HEK293 (cell line): ENCODE measurements around the gene HGS.

ENCODE experiments used
- CTCF ChIA-PET: fragments of 350-600 bp; formaldehyde crosslinking; extraction: SDS; loops from one replicate; lab custom pipeline; 2021; ENCODE audit warnings: antibody characterized with exemption; lab: Yijun Ruan, JAX
- POLR2A ChIA-PET: fragments of 300-600 bp; formaldehyde crosslinking; extraction: SDS; loops from one replicate; lab custom pipeline; 2020; ENCODE audit warnings: antibody characterized with exemption, inconsistent platforms; lab: Yijun Ruan, JAX
- H3K27ac ChIP-seq: fragments of 200-500 bp; sonication (Bioruptor generic); 2 replicates; pipeline ENCODE4 v1.5.1; 2014; ENCODE audit warnings: low read depth, low read length, control low read depth, inconsistent platforms; ENCODE audit errors: extremely low read depth
- H3K36me3 ChIP-seq, 2 experiments: fragments of 200-500 bp in 1 of 2; sonication (Bioruptor generic) in 1 of 2; 1 replicate in 1 of 2; 2 replicates in 1 of 2; pipeline ENCODE4 v1.5.1; 2014 to 2017; ENCODE audit warnings: inconsistent platforms in 2 of 2, low read length in 2 of 2; ENCODE audit not compliant: control insufficient read depth in 2 of 2, insufficient read depth in 1 of 2
- H3K4me1 ChIP-seq: fragments of 200-500 bp; sonication (Bioruptor generic); 2 replicates; pipeline ENCODE4 v1.5.1; 2014; ENCODE audit warnings: mild to moderate bottlenecking, low read length, inconsistent platforms; ENCODE audit not compliant: control insufficient read depth, insufficient read depth
- H3K4me3 ChIP-seq: 2 replicates; pipeline ENCODE4 v1.5.1; 2011; ENCODE audit warnings: low read depth, mild to moderate bottlenecking, control low read depth, low read length, moderate library complexity
- H3K9me3 ChIP-seq: fragments of 200-500 bp; sonication (Bioruptor generic); 2 replicates; pipeline ENCODE4 v1.5.1; 2014; ENCODE audit warnings: low read depth, low read length, inconsistent platforms; ENCODE audit not compliant: control insufficient read depth, insufficient read depth
- GLIS1 ChIP-seq: fragments of 450-650 bp; formaldehyde crosslinking; IDR thresholded peaks from 2 replicates; pipeline ENCODE4 v1.5.1; 2016; ENCODE audit warnings: missing biosample characterization, missing genetic modification characterization
- GLIS2 ChIP-seq: fragments of 450-650 bp; formaldehyde crosslinking; IDR thresholded peaks from 2 replicates; pipeline ENCODE4 v1.5.1; 2016; ENCODE audit warnings: missing biosample characterization, missing genetic modification characterization
- HOXA7 ChIP-seq: sonication (generic); formaldehyde crosslinking; IDR thresholded peaks from 2 replicates; pipeline ENCODE4 v1.8.1; 2022; ENCODE audit warnings: missing genetic modification reagents, borderline replicate concordance
- KLF10 ChIP-seq: fragments of 450-650 bp; IDR thresholded peaks from 2 replicates; pipeline ENCODE4 v1.5.1; 2018; ENCODE audit warnings: missing biosample characterization, mild to moderate bottlenecking, missing genetic modification characterization
- KLF17 ChIP-seq: fragments of 450-650 bp; formaldehyde crosslinking; IDR thresholded peaks from 2 replicates; pipeline ENCODE4 v1.5.1; 2016; ENCODE audit warnings: missing biosample characterization, missing genetic modification characterization
- PATZ1 ChIP-seq: fragments of 450-650 bp; formaldehyde crosslinking; IDR thresholded peaks from 2 replicates; pipeline ENCODE4 v1.5.1; 2016; ENCODE audit warnings: missing biosample characterization, missing genetic modification characterization
- SP7 ChIP-seq: fragments of 450-650 bp; formaldehyde crosslinking; IDR thresholded peaks from 2 replicates; pipeline ENCODE4 v1.5.1; 2016; ENCODE audit warnings: missing biosample characterization, missing genetic modification characterization
- TSHZ1 ChIP-seq: fragments of 450-650 bp; formaldehyde crosslinking; IDR thresholded peaks from 2 replicates; pipeline ENCODE4 v1.5.1; 2016; ENCODE audit warnings: missing biosample characterization, missing genetic modification characterization, borderline replicate concordance
- ZBTB20 ChIP-seq: fragments of 450-650 bp; formaldehyde crosslinking; IDR thresholded peaks from 2 replicates; pipeline ENCODE4 v1.5.1; 2016; ENCODE audit warnings: missing biosample characterization, missing genetic modification characterization
- ZIC2 ChIP-seq: fragments of 450-650 bp; formaldehyde crosslinking; IDR thresholded peaks from 2 replicates; pipeline ENCODE4 v1.5.1; 2016; ENCODE audit warnings: missing biosample characterization, missing genetic modification characterization
- ZNF140 ChIP-seq: fragments of 450-650 bp; formaldehyde crosslinking; IDR thresholded peaks from 2 replicates; pipeline ENCODE4 v1.5.1; 2016; ENCODE audit warnings: missing biosample characterization, missing genetic modification characterization
- ZNF335 ChIP-seq: fragments of 450-650 bp; formaldehyde crosslinking; conservative IDR thresholded peaks from 2 replicates; pipeline ENCODE4 v1.5.1; 2016; ENCODE audit warnings: missing biosample characterization, missing genetic modification characterization
- ZNF423 ChIP-seq: fragments of 450-650 bp; formaldehyde crosslinking; IDR thresholded peaks from 2 replicates; pipeline ENCODE4 v1.5.1; 2016; ENCODE audit warnings: missing biosample characterization, missing genetic modification characterization
- ZNF544 ChIP-seq: fragments of 450-650 bp; formaldehyde crosslinking; IDR thresholded peaks from 2 replicates; pipeline ENCODE4 v1.5.0; 2017; ENCODE audit warnings: missing biosample characterization, missing genetic modification characterization
- ZNF830 ChIP-seq: fragments of 450-650 bp; IDR thresholded peaks from 2 replicates; pipeline ENCODE4 v1.5.0; 2018; ENCODE audit warnings: missing biosample characterization, missing genetic modification characterization, low read depth, mild to moderate bottlenecking, moderate library complexity
- ZSCAN23 ChIP-seq: fragments of 450-650 bp; formaldehyde crosslinking; IDR thresholded peaks from 2 replicates; pipeline ENCODE4 v1.5.1; 2016; ENCODE audit warnings: missing biosample characterization, missing genetic modification characterization
- TF ChIP-seq, protein P1 (sequence below): fragments of 450-650 bp; formaldehyde crosslinking; IDR thresholded peaks from 2 replicates; pipeline ENCODE4 v1.5.1; 2016; ENCODE audit warnings: missing biosample characterization, missing genetic modification characterization
- TF ChIP-seq, protein P2 (sequence below): fragments of 450-650 bp; formaldehyde crosslinking; IDR thresholded peaks from 2 replicates; pipeline ENCODE4 v1.5.0; 2017; ENCODE audit warnings: missing biosample characterization, missing genetic modification characterization, borderline replicate concordance
- TF ChIP-seq, protein P3 (sequence below): fragments of 450-650 bp; formaldehyde crosslinking; IDR thresholded peaks from 2 replicates; pipeline ENCODE4 v1.5.1; 2016; ENCODE audit warnings: missing biosample characterization, missing genetic modification characterization

The HGS gene

DNA sequence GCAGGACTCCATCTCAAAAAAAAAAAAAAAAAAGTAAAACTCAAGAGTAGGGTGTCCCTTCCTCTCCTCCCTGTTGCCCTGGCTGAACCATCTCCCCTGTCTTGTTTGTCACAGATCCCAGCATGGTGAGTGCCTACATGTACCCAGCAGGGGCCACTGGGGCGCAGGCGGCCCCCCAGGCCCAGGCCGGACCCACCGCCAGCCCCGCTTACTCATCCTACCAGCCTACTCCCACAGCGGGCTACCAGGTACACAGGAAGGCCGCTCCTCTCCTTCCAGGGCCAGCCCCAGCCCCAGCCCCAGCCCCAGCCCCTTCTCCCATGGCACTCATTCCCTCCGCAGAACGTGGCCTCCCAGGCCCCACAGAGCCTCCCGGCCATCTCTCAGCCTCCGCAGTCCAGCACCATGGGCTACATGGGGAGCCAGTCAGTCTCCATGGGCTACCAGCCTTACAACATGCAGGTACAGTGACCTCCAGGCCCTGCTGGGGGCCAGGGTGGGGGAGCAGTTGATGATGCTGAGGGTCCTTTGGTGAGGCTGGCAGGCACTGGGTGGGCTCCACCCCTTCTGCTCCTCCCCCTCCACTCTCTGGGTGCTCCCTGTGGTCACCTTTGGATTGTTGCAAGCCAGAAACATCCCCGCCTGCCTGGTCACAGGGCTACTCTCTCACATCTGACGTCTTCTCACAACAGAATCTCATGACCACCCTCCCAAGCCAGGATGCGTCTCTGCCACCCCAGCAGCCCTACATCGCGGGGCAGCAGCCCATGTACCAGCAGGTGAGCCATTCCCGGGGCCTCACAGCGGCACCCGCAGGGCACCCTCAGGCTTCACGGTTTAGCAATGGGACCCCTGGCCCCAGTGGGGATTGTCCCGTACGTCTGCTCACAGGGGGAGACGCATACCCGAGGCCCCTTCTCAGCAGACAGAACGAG is 16.8 kb downstream of the HGS start:
- POLR2A ChIA-PET = interaction anchor here (0.5 to 4.0 kb wide), 7 partner anchors 11 to 25 kb away, joined by 3 to 109 read pairs (median 4); partner anchors contain the start of genes ARL16, HGS and SLC25A10
- no peak overlapping the region for H3K4me3 ChIP-seq
- TF ChIP-seq PATZ1 (no peak), HOXA7 (CRISPR knock-in tag) (no peak), GLIS1 (tag by site-specific recombination) (peak; percentile 5; the same call in 1 of the 2 replicates), GLIS2 (tag by site-specific recombination) (peak; percentile 66), ZIC2 (tag by site-specific recombination) (peak; percentile 90), SP7 (tag by site-specific recombination) (0 out of 2 replicates have a peak, but pooled peaks have one; percentile 7), ZNF830 (no peak), ZNF140 (tag by site-specific recombination) (no peak), ZNF423 (peak; percentile 39; the same call in 1 of the 2 replicates)
- TF ChIP-seq, protein P1, sequence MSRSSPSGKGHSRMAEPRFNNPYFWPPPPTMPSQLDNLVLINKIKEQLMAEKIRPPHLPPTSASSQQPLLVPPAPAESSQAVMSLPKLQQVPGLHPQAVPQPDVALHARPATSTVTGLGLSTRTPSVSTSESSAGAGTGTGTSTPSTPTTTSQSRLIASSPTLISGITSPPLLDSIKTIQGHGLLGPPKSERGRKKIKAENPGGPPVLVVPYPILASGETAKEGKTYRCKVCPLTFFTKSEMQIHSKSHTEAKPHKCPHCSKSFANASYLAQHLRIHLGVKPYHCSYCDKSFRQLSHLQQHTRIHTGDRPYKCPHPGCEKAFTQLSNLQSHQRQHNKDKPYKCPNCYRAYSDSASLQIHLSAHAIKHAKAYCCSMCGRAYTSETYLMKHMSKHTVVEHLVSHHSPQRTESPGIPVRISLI = no peak
- CTCF ChIA-PET = interaction anchor here (0.9 kb wide), 1 partner anchor 16 kb away, joined by 4 read pairs; the partner anchor contains the start of genes ARL16 and HGS
- peaks cover 6% of the 10 kb centered on the region; the same call in 1 of the 2 replicates for H3K4me1 ChIP-seq
- H3K36me3 ChIP-seq = peaks cover 45 to 81% of the 10 kb centered on the region in 2 experiments
- no peaks in the 10 kb centered on the region for H3K9me3 ChIP-seq
- H3K27ac ChIP-seq = peak overlapping the region; percentile 97

DNA sequence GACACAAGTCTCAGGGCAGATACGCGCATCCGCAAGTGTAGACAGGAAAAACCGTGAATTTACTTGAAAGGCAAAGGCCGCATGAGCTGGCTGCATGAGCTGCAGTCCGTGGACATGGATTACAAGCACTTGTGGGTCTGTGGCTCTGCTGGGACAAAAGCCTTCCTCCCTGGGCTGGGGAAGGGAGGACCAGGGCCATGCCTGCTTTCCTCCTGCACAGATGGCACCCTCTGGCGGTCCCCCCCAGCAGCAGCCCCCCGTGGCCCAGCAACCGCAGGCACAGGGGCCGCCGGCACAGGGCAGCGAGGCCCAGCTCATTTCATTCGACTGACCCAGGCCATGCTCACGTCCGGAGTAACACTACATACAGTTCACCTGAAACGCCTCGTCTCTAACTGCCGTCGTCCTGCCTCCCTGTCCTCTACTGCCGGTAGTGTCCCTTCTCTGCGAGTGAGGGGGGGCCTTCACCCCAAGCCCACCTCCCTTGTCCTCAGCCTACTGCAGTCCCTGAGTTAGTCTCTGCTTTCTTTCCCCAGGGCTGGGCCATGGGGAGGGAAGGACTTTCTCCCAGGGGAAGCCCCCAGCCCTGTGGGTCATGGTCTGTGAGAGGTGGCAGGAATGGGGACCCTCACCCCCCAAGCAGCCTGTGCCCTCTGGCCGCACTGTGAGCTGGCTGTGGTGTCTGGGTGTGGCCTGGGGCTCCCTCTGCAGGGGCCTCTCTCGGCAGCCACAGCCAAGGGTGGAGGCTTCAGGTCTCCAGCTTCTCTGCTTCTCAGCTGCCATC is 17.7 kb downstream of the HGS start:
- peaks cover 49 to 81% of the 10 kb centered on the region in 2 experiments for H3K36me3 ChIP-seq
- POLR2A ChIA-PET = interaction anchor here (0.5 to 4.0 kb wide), 13 partner anchors 10 to 435 kb away, joined by 3 to 109 read pairs (median 6); partner anchors contain the start of genes ARL16, CCDC137, HGS and OXLD1
- peak overlapping the region; percentile 73 for H3K4me3 ChIP-seq
- no peaks in the 10 kb centered on the region for H3K9me3 ChIP-seq
- CTCF ChIA-PET = interaction anchor here (0.7 to 2.4 kb wide), 8 partner anchors 10 to 559 kb away, joined by 3 to 9 read pairs (median 4); partner anchors contain the start of genes ARL16 and HGS
- peaks cover 6% of the 10 kb centered on the region; the same call in 1 of the 2 replicates for H3K4me1 ChIP-seq
- H3K27ac ChIP-seq = peak overlapping the region; percentile 97
- TF ChIP-seq ZNF335 (tag by site-specific recombination) (peak; percentile 64), KLF17 (tag by site-specific recombination) (peak; percentile 14; the same call in 1 of the 2 replicates), ZNF544 (tag by site-specific recombination) (no peak), KLF10 (tag by site-specific recombination) (no peak), ZSCAN23 (tag by site-specific recombination) (no peak), ZBTB20 (tag by site-specific recombination) (no peak), TSHZ1 (no peak)
- TF ChIP-seq, protein P2, sequence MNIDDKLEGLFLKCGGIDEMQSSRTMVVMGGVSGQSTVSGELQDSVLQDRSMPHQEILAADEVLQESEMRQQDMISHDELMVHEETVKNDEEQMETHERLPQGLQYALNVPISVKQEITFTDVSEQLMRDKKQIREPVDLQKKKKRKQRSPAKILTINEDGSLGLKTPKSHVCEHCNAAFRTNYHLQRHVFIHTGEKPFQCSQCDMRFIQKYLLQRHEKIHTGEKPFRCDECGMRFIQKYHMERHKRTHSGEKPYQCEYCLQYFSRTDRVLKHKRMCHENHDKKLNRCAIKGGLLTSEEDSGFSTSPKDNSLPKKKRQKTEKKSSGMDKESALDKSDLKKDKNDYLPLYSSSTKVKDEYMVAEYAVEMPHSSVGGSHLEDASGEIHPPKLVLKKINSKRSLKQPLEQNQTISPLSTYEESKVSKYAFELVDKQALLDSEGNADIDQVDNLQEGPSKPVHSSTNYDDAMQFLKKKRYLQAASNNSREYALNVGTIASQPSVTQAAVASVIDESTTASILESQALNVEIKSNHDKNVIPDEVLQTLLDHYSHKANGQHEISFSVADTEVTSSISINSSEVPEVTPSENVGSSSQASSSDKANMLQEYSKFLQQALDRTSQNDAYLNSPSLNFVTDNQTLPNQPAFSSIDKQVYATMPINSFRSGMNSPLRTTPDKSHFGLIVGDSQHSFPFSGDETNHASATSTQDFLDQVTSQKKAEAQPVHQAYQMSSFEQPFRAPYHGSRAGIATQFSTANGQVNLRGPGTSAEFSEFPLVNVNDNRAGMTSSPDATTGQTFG (tag by site-specific recombination) = no peak
- TF ChIP-seq, protein P3, sequence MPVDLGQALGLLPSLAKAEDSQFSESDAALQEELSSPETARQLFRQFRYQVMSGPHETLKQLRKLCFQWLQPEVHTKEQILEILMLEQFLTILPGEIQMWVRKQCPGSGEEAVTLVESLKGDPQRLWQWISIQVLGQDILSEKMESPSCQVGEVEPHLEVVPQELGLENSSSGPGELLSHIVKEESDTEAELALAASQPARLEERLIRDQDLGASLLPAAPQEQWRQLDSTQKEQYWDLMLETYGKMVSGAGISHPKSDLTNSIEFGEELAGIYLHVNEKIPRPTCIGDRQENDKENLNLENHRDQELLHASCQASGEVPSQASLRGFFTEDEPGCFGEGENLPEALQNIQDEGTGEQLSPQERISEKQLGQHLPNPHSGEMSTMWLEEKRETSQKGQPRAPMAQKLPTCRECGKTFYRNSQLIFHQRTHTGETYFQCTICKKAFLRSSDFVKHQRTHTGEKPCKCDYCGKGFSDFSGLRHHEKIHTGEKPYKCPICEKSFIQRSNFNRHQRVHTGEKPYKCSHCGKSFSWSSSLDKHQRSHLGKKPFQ (tag by site-specific recombination) = no peak
